Neutrophil (primary cell): Measurements from ENCODE around the gene POC1A.

ENCODE experiments used
- H3K27ac ChIP-seq: fragments of 200-600 bp; sonication (generic); 2 replicates; pipeline ENCODE4 v1.5.1; 2016; ENCODE audit warnings: mild to moderate bottlenecking, moderate library complexity
- H3K27me3 ChIP-seq: fragments of 200-600 bp; sonication (generic); 2 replicates; pipeline ENCODE4 v1.6.0; 2016; ENCODE audit warnings: mild to moderate bottlenecking
- H3K36me3 ChIP-seq: fragments of 200-600 bp; sonication (generic); 2 replicates; pipeline ENCODE4 v1.5.1; 2017
- H3K4me1 ChIP-seq, 2 experiments: fragments of 200-600 bp in 1 of 2; sonication (generic) in 1 of 2; 1 replicate in 1 of 2; 2 replicates in 1 of 2; pipeline versions ENCODE4 v1.5.1 to v1.6.1; 2013 to 2016; ENCODE audit warnings: low read depth in 1 of 2, low read length in 1 of 2, mild to moderate bottlenecking in 1 of 2, moderate library complexity in 1 of 2; ENCODE audit not compliant: control insufficient read depth in 1 of 2, insufficient read depth in 1 of 2
- H3K4me3 ChIP-seq, 2 experiments: fragments of 200-600 bp in 1 of 2; sonication (generic) in 1 of 2; 1 replicate in 1 of 2; 2 replicates in 1 of 2; pipeline ENCODE4 v1.5.1; 2013 to 2016; ENCODE audit warnings: low read depth in 1 of 2, low read length in 1 of 2, mild to moderate bottlenecking in 1 of 2, moderate library complexity in 1 of 2
- H3K9me3 ChIP-seq: fragments of 200-600 bp; sonication (generic); 2 replicates; pipeline ENCODE4 v1.5.1; 2016
- CTCF ChIP-seq: fragments of 200-600 bp; sonication (generic); IDR thresholded peaks from 2 replicates; pipeline ENCODE4 v1.5.1; 2016; ENCODE audit warnings: antibody characterized with exemption

Gene POC1A

GRCh38 chr3:52068730-52069129 is 85.5 kb downstream of the POC1A start:
- Histone ChIP-seq H3K27ac (no peak overlapping the region), H3K27me3 (no peaks in the 10 kb centered on the region), H3K9me3 (no peaks in the 10 kb centered on the region), H3K4me3 (no peak overlapping the region), H3K36me3 (peaks cover 6% of the 10 kb centered on the region), H3K4me1 (peaks cover 19% of the 10 kb centered on the region in 2 experiments)
- no peak for TF ChIP-seq CTCF

- Histone ChIP-seq H3K4me3 (no peak overlapping the region), H3K36me3 (peaks cover under 1% of the 10 kb centered on the region), H3K4me1 (peaks cover 19% of the 10 kb centered on the region in 2 experiments), H3K27me3 (no peaks in the 10 kb centered on the region), H3K27ac (no peak overlapping the region), H3K9me3 (no peaks in the 10 kb centered on the region)
- no peak for TF ChIP-seq CTCF
Measured at GRCh38 chr3:52068055-52068571, 86.1 kb downstream of the POC1A start.

GRCh38 chr3:52067526-52067925 is 86.7 kb downstream of the POC1A start:
- no peak for TF ChIP-seq CTCF
- Histone ChIP-seq H3K27ac (no peak overlapping the region), H3K27me3 (no peaks in the 10 kb centered on the region), H3K36me3 (no peaks in the 10 kb centered on the region), H3K4me1 (peaks cover 19% of the 10 kb centered on the region in 2 experiments), H3K9me3 (no peaks in the 10 kb centered on the region), H3K4me3 (no peak overlapping the region)

GRCh38 chr3:52067046-52067445 is 87.2 kb downstream of the POC1A start:
- Histone ChIP-seq H3K4me3 (no peak overlapping the region), H3K27ac (no peak overlapping the region), H3K36me3 (no peaks in the 10 kb centered on the region), H3K27me3 (no peaks in the 10 kb centered on the region), H3K9me3 (no peaks in the 10 kb centered on the region), H3K4me1 (peaks cover 19% of the 10 kb centered on the region in 2 experiments)
- no peak for TF ChIP-seq CTCF

GRCh38 chr3:52065264-52065756 is 88.9 kb downstream of the POC1A start:
- H3K4me1 ChIP-seq, result peaks cover 4 to 5% of the 10 kb centered on the region in 2 experiments

More at GRCh38 chr3:52065264-52065756, 88.9 kb downstream of the POC1A start:
- TF ChIP-seq CTCF, result no peak
- Histone ChIP-seq H3K36me3 (no peaks in the 10 kb centered on the region), H3K27me3 (no peaks in the 10 kb centered on the region), H3K9me3 (no peaks in the 10 kb centered on the region), H3K4me3 (no peak overlapping the region), H3K27ac (no peak overlapping the region)
